HG03469 (cell line): ENCODE results near the gene SLMAP.
"Not testable (repeated sequence)": the region's sequence is repeated elsewhere in the genome, so short reads cannot be mapped to it uniquely, and the experiment has no call there.

ENCODE experiments used
- ATAC-seq: cut with Tn5 transposase; IDR thresholded peaks from one replicate; pipeline ENCODE4 v1.9.1; 2021; ENCODE audit warnings: mild to moderate bottlenecking, moderate library complexity, moderate number of reproducible peaks; ENCODE audit not compliant: unreplicated experiment

The SLMAP gene

GRCh38 chr3:57822686-57823085, 66.6 kb downstream of the SLMAP start:
- no peak for ATAC-seq

- ATAC-seq, result no peak
Observed at GRCh38 chr3:57825116-57825515, 69.0 kb downstream of the SLMAP start.

GRCh38 chr3:57826245-57826951, 70.3 kb downstream of the SLMAP start:
- no peak for ATAC-seq

GRCh38 chr3:57826952-57827723, 71.0 kb downstream of the SLMAP start:
- no peak for ATAC-seq

- ATAC-seq, result no peak
Observed at GRCh38 chr3:57827757-57828156, 71.6 kb downstream of the SLMAP start.

GRCh38 chr3:57832486-57832885, 76.4 kb downstream of the SLMAP start:
- ATAC-seq, result no peak

GRCh38 chr3:57832900-57833313, 76.8 kb downstream of the SLMAP start:
- no peak for ATAC-seq

GRCh38 chr3:57833763-57834162, 77.7 kb downstream of the SLMAP start:
- ATAC-seq, result no peak

GRCh38 chr3:57837686-57838085, 81.6 kb downstream of the SLMAP start:
- no peak for ATAC-seq

- ATAC-seq, result no peak
Observed at GRCh38 chr3:57838627-57839026, 82.5 kb downstream of the SLMAP start.

GRCh38 chr3:57840473-57840872, 84.4 kb downstream of the SLMAP start:
- ATAC-seq, result no peak

GRCh38 chr3:57841818-57842217, 85.7 kb downstream of the SLMAP start:
- no peak for ATAC-seq

- ATAC-seq, result no peak
Observed at GRCh38 chr3:57848177-57848738, 92.1 kb downstream of the SLMAP start.

GRCh38 chr3:57851304-57851703, 95.2 kb downstream of the SLMAP start:
- ATAC-seq, result no peak

- ATAC-seq, result no peak
Observed at GRCh38 chr3:57852896-57853295, 96.8 kb downstream of the SLMAP start.

GRCh38 chr3:57855281-57855680, 99.2 kb downstream of the SLMAP start:
- ATAC-seq, result no peak

- ATAC-seq, result no peak
Observed at GRCh38 chr3:57855943-57856342, 99.8 kb downstream of the SLMAP start.

GRCh38 chr3:57856675-57857074, 100.6 kb downstream of the SLMAP start:
- no peak for ATAC-seq

GRCh38 chr3:57862894-57863293, 106.8 kb downstream of the SLMAP start:
- ATAC-seq, result no peak

- no peak for ATAC-seq
Observed at GRCh38 chr3:57863380-57863779, 107.3 kb downstream of the SLMAP start.

- ATAC-seq, result no peak
Observed at GRCh38 chr3:57864853-57865252, 108.7 kb downstream of the SLMAP start.

GRCh38 chr3:57869110-57869509, 113.0 kb downstream of the SLMAP start:
- ATAC-seq, result not testable (repeated sequence)
